ENCODE results near the gene KRT1.

KRT1 gene

DNA sequence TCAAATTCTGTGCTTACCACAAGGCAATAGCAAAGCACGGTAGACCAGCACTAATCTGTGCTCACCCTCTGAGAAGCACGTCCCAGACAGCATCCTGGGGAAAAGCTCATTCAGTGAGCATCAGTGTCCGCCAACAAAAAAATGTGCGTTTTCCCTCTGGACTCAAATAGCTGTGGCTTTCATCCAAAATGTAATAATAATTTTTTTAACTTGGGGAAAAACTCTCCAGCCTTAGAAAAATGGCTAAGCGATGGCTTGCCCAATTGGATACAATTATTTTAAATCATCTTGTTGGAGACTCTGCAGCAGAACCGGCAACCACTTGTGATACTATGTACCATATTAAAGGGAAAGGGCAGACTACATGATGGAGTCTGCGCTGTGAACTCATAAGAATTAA lies 24.3 kb upstream of the KRT1 start:
- Histone ChIP-seq H2AFZ (ENCODE audit: low read depth, low read length, severe bottlenecking) (no peak overlapping the region), H3F3A (ENCODE audit: insufficient read depth) (no peaks in the 10 kb centered on the region), H4K20me1 (ENCODE audit: low read depth, low read length) (no peaks in the 10 kb centered on the region), H3K4me3 (ENCODE audit: insufficient read depth, low read length, poor library complexity, severe bottlenecking) (no peak overlapping the region), H3K4me2 (ENCODE audit: low read depth, low read length, poor library complexity, severe bottlenecking) (no peak overlapping the region), H3K27me3 (ENCODE audit: low read length) (no peaks in the 10 kb centered on the region), H3K79me2 (ENCODE audit: insufficient read depth, low read length) (no peaks in the 10 kb centered on the region), H3K9me2 (replicated peaks; ENCODE audit: insufficient read depth, low read length) (no peaks in the 10 kb centered on the region), H3K9me3 (ENCODE audit: insufficient read depth, low read length) (no peaks in the 10 kb centered on the region), H3K36me3 (ENCODE audit: low read length) (no peaks in the 10 kb centered on the region), H3K27ac (ENCODE audit: low read depth, low read length) (no peak overlapping the region), H3K9ac (ENCODE audit: low read length) (no peak overlapping the region)
- TF ChIP-seq, protein P1, sequence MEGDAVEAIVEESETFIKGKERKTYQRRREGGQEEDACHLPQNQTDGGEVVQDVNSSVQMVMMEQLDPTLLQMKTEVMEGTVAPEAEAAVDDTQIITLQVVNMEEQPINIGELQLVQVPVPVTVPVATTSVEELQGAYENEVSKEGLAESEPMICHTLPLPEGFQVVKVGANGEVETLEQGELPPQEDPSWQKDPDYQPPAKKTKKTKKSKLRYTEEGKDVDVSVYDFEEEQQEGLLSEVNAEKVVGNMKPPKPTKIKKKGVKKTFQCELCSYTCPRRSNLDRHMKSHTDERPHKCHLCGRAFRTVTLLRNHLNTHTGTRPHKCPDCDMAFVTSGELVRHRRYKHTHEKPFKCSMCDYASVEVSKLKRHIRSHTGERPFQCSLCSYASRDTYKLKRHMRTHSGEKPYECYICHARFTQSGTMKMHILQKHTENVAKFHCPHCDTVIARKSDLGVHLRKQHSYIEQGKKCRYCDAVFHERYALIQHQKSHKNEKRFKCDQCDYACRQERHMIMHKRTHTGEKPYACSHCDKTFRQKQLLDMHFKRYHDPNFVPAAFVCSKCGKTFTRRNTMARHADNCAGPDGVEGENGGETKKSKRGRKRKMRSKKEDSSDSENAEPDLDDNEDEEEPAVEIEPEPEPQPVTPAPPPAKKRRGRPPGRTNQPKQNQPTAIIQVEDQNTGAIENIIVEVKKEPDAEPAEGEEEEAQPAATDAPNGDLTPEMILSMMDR (IDR thresholded peaks at IDR 0.05; ENCODE audit: insufficient read depth, low read length, poor library complexity, severe bottlenecking), result no peak
- TF ChIP-seq EZH2phosphoT487 (conservative IDR thresholded peaks at IDR 0.05; ENCODE audit: low read length), result no peak

DNA sequence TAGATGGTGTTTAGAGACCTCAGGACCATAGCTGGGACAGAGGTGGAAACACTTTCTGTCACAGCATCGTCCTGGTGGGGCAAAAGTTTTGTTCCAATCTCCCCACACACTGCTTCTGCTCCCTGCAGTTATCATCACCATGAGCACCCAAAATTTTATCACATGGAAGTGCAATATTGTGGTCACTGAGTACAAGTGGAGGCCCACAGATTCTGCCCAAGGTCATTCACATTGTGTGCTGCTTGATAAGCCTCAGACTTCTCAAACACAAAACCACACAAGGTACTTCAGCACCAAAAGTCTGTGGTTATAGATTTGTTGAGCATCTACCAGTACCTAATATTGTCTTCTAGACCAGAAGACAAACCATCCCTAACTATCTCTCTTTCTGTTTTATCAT lies 23.7 kb upstream of the KRT1 start:
- Histone ChIP-seq H3K9me3 (ENCODE audit: insufficient read depth, low read length) (no peaks in the 10 kb centered on the region), H3K27ac (ENCODE audit: low read depth, low read length) (no peak overlapping the region), H3K9me2 (replicated peaks; ENCODE audit: insufficient read depth, low read length) (no peaks in the 10 kb centered on the region), H3K4me2 (ENCODE audit: low read depth, low read length, poor library complexity, severe bottlenecking) (no peak overlapping the region), H4K20me1 (ENCODE audit: low read depth, low read length) (no peaks in the 10 kb centered on the region), H3K27me3 (ENCODE audit: low read length) (no peaks in the 10 kb centered on the region), H3K79me2 (ENCODE audit: insufficient read depth, low read length) (no peaks in the 10 kb centered on the region), H2AFZ (ENCODE audit: low read depth, low read length, severe bottlenecking) (no peak overlapping the region), H3K9ac (ENCODE audit: low read length) (no peak overlapping the region), H3K36me3 (ENCODE audit: low read length) (no peaks in the 10 kb centered on the region), H3K4me3 (ENCODE audit: insufficient read depth, low read length, poor library complexity, severe bottlenecking) (no peak overlapping the region), H3F3A (ENCODE audit: insufficient read depth) (no peaks in the 10 kb centered on the region)
- TF ChIP-seq, protein P1 (IDR thresholded peaks at IDR 0.05; ENCODE audit: insufficient read depth, low read length, poor library complexity, severe bottlenecking), result no peak
- no peak for TF ChIP-seq EZH2phosphoT487 (conservative IDR thresholded peaks at IDR 0.05; ENCODE audit: low read length)

DNA sequence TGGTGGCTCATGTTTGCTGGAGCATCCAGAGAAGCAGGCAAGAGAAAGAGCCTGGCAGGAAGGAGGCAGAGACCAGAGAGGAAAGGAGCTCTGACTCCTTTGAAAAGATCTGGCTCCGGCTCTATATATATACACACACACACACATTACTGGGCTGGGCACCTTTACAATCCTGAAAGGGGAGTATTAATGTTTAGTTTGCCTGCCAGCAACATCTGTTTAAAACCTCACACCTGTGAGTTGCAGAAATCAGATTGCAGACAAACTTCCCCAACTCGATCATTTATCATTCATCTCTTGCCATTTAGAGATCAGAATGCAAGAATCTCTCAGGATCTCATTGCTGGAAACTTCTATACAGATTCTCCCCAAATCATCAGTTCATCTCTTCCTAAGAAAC lies 23.2 kb upstream of the KRT1 start, which contains the start of gene KRT77:
KRT77 (minus strand) TSS at position 101 of the 400 bp plus-strand sequence; CDS start at position 11, 90 bp downstream.
- H3K9me2 ChIP-seq (replicated peaks; ENCODE audit: insufficient read depth, low read length), result no peaks in the 10 kb centered on the region
- H3F3A ChIP-seq (ENCODE audit: insufficient read depth), result no peaks in the 10 kb centered on the region
- TF ChIP-seq, protein P1 (IDR thresholded peaks at IDR 0.05; ENCODE audit: insufficient read depth, low read length, poor library complexity, severe bottlenecking), result no peak
- TF ChIP-seq EZH2phosphoT487 (conservative IDR thresholded peaks at IDR 0.05; ENCODE audit: low read length), result no peak
- no peak within 1 kb of the TSS for H3K4me2 ChIP-seq (ENCODE audit: low read depth, low read length, poor library complexity, severe bottlenecking)
- H3K9me3 ChIP-seq (ENCODE audit: insufficient read depth, low read length), result no peaks in the 10 kb centered on the region
- no peaks in the 10 kb centered on the region for H3K79me2 ChIP-seq (ENCODE audit: insufficient read depth, low read length)
- no peak within 1 kb of the TSS for H3K4me3 ChIP-seq (ENCODE audit: insufficient read depth, low read length, poor library complexity, severe bottlenecking)
- no peaks in the 10 kb centered on the region for H3K36me3 ChIP-seq (ENCODE audit: low read length)
- no peaks in the 10 kb centered on the region for H4K20me1 ChIP-seq (ENCODE audit: low read depth, low read length)
- H3K9ac ChIP-seq (ENCODE audit: low read length), result no peak within 1 kb of the TSS
- no peaks in the 10 kb centered on the region for H3K27me3 ChIP-seq (ENCODE audit: low read length)
- no peak within 1 kb of the TSS for H2AFZ ChIP-seq (ENCODE audit: low read depth, low read length, severe bottlenecking)
- no peak within 1 kb of the TSS for H3K27ac ChIP-seq (ENCODE audit: low read depth, low read length)

Measured in SU-DHL-6 (cell line).